Panc1 (cell line): ENCODE results near the gene CTF1.

Experiments used
- CTCF ChIP-seq: fragments of 450-650 bp; IDR thresholded peaks from 2 replicates; pipeline ENCODE4 v1.5.1; 2017; ENCODE audit warnings: mild to moderate bottlenecking
- POLR2AphosphoS5 ChIP-seq: IDR thresholded peaks from 2 replicates; pipeline ENCODE4 v1.6.1; 2012; ENCODE audit warnings: mild to moderate bottlenecking, low read depth, low read length, moderate library complexity
- REST ChIP-seq, 2 experiments: IDR thresholded peaks; 2 replicates each; pipeline ENCODE4 v1.6.1; 2011 to 2012; ENCODE audit warnings: low read depth in 2 of 2, control low read depth in 1 of 2, low read length in 1 of 2, mild to moderate bottlenecking in 1 of 2, moderate library complexity in 1 of 2; ENCODE audit not compliant: insufficient read depth in 1 of 2
- SIN3A ChIP-seq: IDR thresholded peaks from 2 replicates; pipeline ENCODE4 v1.6.1; 2012; ENCODE audit warnings: low read depth, mild to moderate bottlenecking, low read length, moderate library complexity, borderline replicate concordance; ENCODE audit not compliant: insufficient read depth
- TCF7L2 ChIP-seq: IDR thresholded peaks from 2 replicates; pipeline ENCODE4 v1.6.1; 2011; ENCODE audit warnings: mild to moderate bottlenecking, low read depth, low read length, inconsistent platforms

GRCh38 chr16:30904114-30904780 is 7.8 kb downstream of the CTF1 start:
- TF ChIP-seq CTCF: no peak
- TF ChIP-seq POLR2AphosphoS5: no peak
- TF ChIP-seq TCF7L2: no peak
- no peak for TF ChIP-seq SIN3A
- TF ChIP-seq REST (IDR thresholded peaks at IDR 0.05; ENCODE audit: insufficient read depth in 1 of 2, low read depth in 2 of 2, low read length in 1 of 2): no peak
